ENCODE results near the gene FRMD4A. TPM values are rescaled to one million over a fixed set of nuclear protein-coding genes. Genes with fewer than 3 reads are reported as not detected.

The FRMD4A gene
- total RNA-seq, 1 donor from 2014 or later: 0.64 TPM

DNA sequence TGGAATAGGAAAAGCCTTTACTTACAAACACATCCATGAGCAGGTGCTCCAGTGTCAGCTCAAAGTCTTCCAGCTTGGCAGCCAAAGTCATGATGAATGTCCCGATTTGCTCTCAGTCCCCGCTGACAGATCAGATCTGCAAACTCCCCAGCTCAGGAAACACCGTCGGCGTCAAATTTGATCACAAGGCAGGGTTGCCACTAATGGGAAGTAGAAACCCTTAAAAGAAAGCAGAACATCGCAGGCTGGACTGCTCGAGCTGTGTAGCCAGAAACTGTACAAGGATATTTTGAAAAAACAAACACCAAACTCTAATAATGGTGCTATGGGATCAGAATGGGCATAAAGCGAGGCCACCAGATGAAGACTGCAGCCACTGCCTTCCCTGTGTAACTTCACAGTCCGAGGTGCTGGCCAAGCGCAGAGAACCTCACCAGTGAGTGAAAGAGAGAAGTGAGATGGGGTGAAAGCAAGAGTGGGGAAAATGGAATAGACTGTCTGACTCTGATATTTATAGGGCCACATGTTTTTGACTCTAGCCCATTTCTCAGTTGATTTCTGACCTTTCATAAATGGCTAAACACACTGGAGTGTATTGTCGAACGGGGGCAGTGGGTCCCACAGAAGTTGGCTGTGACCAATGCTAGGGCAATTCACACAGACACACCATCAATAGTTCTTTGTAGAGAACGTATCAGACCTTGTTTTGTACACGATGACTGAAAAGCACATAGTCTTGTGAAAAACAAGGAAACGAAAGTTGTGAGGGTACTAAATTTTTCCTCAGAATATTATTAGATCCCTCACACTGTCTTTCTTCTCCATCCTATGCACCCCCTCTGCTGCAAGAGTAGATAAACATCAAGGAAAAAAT is 306.2 kb downstream of the FRMD4A start:
- Mint-ChIP-seq H3K9me3 (no peaks in the 10 kb centered on the region), H3K27me3 (peaks cover 9% of the 10 kb centered on the region), H3K27ac (peak overlapping the region; percentile 68), H3K36me3 (ENCODE audit: low read depth) (no peaks in the 10 kb centered on the region), H3K4me3 (peak overlapping the region; percentile 79), H3K4me1 (peaks cover 36% of the 10 kb centered on the region)
- ATAC-seq (ENCODE audit: low read depth) (peak; percentile 34), DNase-seq (no peak)
- TF ChIP-seq, protein P1, sequence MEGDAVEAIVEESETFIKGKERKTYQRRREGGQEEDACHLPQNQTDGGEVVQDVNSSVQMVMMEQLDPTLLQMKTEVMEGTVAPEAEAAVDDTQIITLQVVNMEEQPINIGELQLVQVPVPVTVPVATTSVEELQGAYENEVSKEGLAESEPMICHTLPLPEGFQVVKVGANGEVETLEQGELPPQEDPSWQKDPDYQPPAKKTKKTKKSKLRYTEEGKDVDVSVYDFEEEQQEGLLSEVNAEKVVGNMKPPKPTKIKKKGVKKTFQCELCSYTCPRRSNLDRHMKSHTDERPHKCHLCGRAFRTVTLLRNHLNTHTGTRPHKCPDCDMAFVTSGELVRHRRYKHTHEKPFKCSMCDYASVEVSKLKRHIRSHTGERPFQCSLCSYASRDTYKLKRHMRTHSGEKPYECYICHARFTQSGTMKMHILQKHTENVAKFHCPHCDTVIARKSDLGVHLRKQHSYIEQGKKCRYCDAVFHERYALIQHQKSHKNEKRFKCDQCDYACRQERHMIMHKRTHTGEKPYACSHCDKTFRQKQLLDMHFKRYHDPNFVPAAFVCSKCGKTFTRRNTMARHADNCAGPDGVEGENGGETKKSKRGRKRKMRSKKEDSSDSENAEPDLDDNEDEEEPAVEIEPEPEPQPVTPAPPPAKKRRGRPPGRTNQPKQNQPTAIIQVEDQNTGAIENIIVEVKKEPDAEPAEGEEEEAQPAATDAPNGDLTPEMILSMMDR (IDR thresholded peaks at IDR 0.05): no peak
- intact Hi-C loops (cut with micrococcal nuclease): no loop called here
- ChIA-PET POLR2A (no interaction called here), CTCF (no interaction called here)

- Mint-ChIP-seq H3K4me1 (peaks cover 36% of the 10 kb centered on the region), H3K36me3 (ENCODE audit: low read depth) (no peaks in the 10 kb centered on the region), H3K27ac (no peak overlapping the region), H3K9me3 (peaks cover 3% of the 10 kb centered on the region), H3K27me3 (peaks cover 9% of the 10 kb centered on the region), H3K4me3 (peak overlapping the region; percentile 79)
- no peak for DNase-seq
- TF ChIP-seq, protein P1 (IDR thresholded peaks at IDR 0.05): no peak
- ChIA-PET CTCF (no interaction called here), POLR2A (no interaction called here)
- intact Hi-C loops (cut with micrococcal nuclease): loop anchor here (2.0 kb wide), 1 partner anchor 15 kb away; no protein-coding TSS in a partner anchor
- ATAC-seq (ENCODE audit: low read depth): no peak
These were observed 306.9 kb downstream of the FRMD4A start for GRCh38 chr10:14023673-14024328.

GRCh38 chr10:14022954-14023672 is 307.6 kb downstream of the FRMD4A start:
- Mint-ChIP-seq H3K4me3 (no peak overlapping the region), H3K36me3 (ENCODE audit: low read depth) (peaks cover 2% of the 10 kb centered on the region), H3K4me1 (peaks cover 36% of the 10 kb centered on the region), H3K9me3 (peaks cover 8% of the 10 kb centered on the region), H3K27ac (no peak overlapping the region), H3K27me3 (peaks cover 12% of the 10 kb centered on the region)
- ChIA-PET POLR2A (interaction anchor here (0.8 kb wide), 1 partner anchor 14 kb away, joined by 4 read pairs; no protein-coding TSS in a partner anchor), CTCF (no interaction called here)
- TF ChIP-seq, protein P1 (IDR thresholded peaks at IDR 0.05): no peak
- intact Hi-C loops (cut with micrococcal nuclease): loop anchor here (2.0 kb wide), 1 partner anchor 14 kb away; no protein-coding TSS in a partner anchor
- DNase-seq (no peak), ATAC-seq (ENCODE audit: low read depth) (no peak)

DNA sequence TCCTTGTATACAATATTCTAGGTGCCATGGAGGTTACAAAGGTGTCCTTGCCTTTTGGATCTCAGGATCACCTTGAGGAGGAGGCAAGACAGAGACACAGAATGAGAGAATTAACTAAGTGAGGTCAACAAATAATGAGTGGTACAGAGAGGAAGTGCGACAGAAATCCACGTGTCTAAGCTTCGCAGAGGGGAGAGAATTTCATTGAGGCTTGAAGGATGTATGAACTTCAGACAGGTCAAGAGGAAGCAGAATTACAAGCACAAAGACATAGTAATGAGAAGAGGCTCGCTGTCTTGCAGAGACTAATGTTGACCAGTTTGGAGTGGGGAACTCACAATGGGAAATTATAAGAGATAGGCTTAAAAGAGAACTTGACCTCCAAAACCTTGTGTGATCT is 308.7 kb downstream of the FRMD4A start:
- intact Hi-C loops (cut with micrococcal nuclease): loop anchor here (2.0 kb wide), 1 partner anchor 13 kb away; no protein-coding TSS in a partner anchor
- no peak for DNase-seq
- Mint-ChIP-seq H3K9me3 (peaks cover 8% of the 10 kb centered on the region), H3K27me3 (peaks cover 9% of the 10 kb centered on the region), H3K27ac (no peak overlapping the region), H3K4me1 (peaks cover 36% of the 10 kb centered on the region), H3K4me3 (peak overlapping the region; percentile 0), H3K36me3 (ENCODE audit: low read depth) (peaks cover 2% of the 10 kb centered on the region)
- POLR2A ChIA-PET: interaction anchor here (0.8 kb wide), 1 partner anchor 13 kb away, joined by 4 read pairs; no protein-coding TSS in a partner anchor
- TF ChIP-seq, protein P1 (IDR thresholded peaks at IDR 0.05): no peak
- CTCF ChIA-PET: interaction anchor here (1.0 kb wide), 1 partner anchor 60 kb away, joined by 3 read pairs; no protein-coding TSS in a partner anchor
- peak; percentile 67 for ATAC-seq (ENCODE audit: low read depth)

All from activated B cell treated with CpG ODN at 0.5 μM for 24 hours (primary cell).